Globus pallidus (tissue), 1 donor: Measurements from ENCODE around the gene NELL1.

Experiments
- DNase-seq: peaks from one replicate; pipeline ENCODE4 v3.0.0-alpha.2; 2015; ENCODE audit warnings: low spot score

The NELL1 gene

DNA sequence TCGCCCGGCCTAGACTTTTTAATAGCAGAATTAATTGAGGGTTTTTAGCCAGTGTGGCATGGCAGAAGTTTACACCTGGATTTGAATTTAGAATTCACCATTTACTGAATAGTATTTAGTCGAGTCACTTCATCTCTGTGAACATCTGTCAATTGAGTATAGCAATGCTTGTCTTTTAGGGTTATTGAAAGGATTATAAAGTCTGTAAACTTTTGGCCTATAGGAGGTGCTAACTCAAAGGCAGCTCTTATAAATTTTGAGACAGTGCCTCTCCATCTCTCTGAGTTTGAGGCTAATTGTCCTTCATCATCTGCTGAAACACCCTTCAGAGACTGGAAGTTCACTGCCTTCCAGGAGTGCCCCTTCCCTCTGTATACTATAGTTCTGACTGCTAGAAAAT is 205.0 kb downstream of the NELL1 start:
- DNase-seq: no peak

DNA sequence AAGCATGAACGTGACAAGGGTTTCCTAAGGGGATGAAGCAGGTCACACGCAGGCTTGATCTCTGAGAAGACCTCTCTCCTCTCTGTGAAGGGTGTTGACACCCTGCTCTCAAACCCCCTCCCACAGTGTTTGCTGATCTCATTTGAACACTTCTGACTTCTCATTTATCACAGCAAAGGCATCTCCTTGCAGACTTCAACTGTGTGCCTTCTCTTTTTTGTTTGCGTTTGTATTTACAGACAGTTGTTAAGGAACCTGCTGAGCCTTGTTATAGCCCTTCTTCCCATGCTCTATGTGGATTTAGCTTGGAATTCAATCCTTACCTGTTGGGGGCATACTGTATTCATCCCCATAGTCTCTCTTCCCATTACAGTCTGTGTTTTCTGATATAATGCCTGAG is 206.5 kb downstream of the NELL1 start:
- DNase-seq: no peak

DNA sequence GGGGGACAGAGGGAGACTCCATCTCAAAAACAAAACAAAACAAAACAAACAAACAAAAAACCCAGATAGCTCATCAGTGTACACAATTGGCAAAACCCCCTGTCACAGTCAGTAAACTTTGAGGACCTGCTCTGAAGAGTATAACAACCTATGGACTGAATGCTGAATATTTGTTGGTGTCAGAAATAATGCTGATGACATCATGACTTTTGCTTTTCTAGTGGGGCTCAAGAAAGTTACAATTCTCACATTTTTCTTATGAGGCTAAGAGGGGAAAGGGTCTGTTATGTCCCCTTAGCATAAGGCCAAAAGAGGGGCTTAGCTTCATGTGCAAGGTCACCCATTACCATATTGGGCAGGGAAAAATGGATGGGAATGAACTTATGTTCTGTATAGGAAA is 207.4 kb downstream of the NELL1 start:
- DNase-seq: no peak

DNA sequence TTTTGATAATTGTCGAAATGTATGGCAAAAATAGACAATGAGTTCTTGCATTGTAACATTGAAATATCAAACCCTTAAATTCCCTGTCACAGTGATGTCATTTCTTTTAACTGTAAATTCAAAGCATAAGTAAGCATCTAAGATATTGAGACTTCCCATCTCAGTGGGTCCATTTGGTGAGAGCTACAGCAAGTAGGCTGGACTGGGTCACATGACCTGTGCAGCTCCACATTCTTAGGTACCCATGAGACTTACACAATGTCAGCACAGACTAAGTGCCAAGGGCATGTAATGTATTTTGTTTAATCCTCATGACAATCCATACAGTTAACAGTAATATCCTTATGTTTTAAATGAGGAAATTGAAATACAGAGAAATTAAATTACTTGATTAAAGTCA is 210.7 kb downstream of the NELL1 start:
- no peak for DNase-seq

DNA sequence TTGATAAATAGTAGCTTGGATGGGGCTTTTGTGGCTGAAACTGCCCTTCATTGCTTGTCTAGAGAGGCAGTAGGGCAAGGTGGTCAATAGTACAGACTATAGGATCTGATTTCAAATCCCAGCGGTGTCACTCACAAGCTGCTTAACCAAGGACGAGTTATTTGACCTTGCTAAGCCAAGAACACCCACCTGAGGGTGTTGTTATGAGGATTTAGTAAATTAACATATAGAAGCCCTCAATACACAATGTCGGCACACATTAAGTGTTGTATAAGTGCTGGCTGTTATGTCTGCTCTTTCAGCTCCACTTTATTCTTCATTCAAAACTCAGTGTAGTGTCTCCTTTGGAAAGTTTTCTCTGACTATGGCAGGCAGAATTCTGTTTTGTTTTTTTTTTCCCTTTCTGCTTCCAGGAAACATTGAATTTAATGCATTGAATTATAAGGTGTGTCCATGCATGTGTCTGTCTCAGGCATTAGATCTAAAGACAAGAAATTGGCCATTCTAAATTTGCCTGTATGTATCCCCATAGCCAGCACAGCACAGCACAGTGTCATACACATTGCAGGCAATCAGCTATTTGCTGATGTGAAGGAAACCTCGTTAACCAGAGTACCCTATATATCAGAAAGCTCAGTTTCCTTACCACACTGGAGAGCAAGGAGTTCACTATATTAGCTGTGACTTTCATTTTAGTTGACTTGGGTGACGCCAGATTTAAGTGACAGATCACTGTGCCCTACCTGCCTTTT is 212.1 kb downstream of the NELL1 start:
- no peak for DNase-seq

DNA sequence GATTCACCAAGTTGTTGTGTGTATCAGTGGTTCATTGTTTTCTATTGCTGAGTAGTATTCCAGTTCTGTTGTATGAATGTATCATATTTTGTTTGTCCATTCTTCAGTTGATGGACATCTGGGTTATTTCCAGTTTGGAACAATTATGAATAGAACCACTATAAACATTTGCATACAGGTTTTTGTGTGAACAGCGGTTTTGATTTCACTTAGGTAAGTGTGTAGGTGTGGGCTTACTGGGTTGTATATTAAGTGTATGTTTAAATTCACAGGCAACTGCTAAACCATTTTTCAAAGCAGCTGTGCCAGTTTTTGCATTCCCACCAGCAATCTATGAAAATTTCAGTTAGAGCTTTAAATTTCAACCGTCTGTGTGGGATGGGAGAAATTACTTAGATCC is 217.8 kb downstream of the NELL1 start:
- DNase-seq: no peak

DNA sequence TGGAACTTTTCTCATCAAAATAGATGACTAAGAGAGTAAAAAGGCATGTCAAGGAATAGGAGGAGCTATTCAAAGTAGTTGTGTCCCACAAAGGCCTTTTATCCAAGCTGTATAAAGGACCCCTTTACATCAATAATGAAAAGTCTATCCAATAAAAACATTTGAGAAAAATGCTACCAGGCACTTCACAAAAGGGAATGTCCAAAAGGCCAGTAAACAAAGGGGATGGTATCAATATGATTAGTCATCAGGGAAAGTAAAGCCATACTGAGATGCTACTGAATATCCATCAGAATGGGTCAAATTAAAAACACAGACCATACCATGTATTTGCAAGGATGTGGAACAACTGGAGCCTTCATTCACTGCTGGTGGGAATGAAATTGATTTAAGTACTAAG is 224.9 kb downstream of the NELL1 start:
- no peak for DNase-seq

DNA sequence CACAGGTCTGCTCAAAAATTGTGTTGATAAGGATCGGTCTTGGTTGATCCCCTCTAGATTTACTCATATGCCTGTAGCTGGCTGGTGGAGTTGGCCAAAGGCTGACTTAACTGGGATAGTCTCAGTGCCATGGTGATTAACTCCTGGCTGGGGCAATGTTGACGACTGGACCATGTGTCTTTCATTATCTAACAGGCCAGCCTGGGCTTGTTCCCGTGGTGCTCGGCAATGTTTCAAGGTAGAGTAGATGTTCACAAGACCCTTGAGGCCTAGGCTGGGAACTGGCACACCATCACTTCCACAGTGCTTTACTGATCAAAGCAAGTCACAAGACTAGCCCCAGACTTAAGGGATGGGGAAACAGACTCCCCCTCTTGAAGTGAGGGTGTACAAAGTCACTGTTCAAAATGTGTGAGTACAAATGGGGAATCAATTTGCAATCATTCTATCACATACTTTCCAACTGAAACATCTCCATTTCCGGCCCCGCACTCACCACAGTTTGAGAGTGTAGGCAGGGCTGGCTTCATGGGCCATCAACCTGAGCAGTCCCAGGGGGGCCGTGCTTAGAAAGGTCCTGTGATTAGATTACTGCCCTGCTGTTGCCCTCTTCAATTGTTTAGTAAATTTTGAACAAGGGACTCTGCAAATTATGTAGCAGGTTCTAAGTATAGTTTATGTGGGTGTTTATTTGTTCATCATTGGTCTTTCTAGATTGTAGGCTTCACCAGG is 240.8 kb downstream of the NELL1 start:
- no peak for DNase-seq

DNA sequence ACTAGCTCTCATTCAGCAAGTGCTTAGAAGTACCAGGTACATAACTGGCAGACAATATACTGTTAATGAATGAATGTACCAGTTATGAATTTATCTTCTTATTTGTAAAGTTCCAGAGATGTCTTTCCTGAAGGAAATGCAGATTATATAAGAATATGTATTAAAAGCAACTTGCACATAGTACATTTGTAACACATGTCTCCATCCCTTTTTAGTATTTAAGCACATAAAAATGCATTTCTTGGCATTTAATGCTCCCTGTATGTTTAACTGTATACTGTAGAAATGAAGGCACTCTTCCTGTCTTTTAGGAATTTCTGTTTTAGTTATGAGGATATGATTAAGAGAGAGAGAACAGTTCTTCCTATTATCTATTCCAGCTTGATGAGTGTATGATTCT is 241.3 kb downstream of the NELL1 start:
- DNase-seq: no peak

DNA sequence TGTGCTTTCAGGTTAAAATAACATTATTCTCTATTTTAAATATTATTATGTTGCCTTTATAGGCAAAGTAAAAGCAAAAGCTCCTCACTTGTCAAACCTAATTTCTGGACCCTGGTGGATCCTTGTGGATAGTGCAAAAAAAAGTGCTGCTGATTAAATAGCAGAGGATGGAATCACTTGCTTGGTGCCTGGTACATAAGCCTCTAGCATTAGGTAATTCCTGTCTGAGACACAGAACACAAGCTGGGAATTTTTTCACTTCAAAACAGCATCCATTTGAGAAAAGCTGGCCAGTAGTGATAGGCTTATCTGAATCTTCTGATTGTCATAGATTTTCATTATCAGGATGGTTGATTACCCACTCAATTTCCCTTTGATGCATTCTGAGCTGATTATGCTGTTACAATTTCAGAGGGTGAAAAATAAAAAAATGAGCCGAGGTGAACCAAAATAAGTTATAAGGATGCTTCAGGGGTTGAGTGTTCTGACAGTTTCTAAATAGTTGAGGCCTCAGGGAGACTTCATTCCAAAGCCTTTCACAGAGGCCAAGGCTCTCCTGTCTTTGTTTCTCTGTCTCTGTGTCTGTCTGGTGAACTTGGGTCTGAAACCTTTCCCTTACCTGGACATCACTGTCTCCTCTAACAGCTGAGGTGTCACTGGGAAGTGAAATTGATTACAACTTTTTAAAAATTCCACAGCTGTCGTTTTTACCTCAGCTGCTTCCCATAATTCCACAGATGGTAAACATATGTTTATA is 242.9 kb downstream of the NELL1 start:
- no peak for DNase-seq

DNA sequence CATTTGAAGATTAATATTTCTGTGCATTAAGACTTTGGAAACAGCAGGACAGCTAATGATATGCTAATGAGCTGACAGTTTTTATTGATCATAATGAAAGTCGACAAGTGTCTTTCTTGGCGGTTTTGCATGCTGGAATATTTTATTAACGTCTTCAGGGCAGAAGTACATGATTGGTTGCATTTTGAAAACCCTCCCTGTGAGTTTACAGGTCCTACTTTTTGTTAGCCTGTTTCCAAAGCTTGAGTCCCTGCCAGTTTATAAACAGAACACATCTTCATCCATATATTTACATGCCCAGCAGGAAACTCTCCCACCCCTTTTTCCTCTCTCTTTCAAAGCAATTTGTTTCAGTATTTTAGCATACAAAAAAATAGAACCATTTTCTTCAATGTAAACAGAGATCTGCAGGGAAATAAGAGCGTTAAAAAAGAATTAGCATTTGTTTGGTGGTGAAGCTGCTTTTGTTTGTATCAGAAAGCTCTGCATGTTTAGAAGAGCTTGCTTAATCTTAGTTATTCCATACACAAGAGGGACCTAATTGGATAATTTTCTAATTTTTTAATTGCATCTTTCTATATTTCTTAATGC is 243.6 kb downstream of the NELL1 start:
- DNase-seq: no peak

DNA sequence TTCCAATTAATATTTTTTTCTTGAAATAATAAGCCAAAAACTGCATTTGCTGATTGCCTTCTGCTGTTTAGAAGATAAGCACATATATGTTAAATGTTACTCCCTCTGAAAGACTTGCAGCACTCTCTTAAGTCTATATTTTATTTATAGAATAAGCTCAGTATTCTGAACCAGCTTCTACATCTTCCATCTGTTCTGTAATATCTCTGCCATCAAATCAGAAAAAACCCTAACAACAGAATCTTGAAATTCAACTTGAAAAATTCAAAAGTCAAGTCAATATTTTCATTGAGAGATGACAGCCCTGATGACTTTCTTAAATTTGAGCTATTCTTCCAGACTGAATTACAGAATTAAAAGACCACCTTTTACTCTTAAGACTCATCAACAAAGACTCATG is 247.9 kb downstream of the NELL1 start:
- DNase-seq: no peak

DNA sequence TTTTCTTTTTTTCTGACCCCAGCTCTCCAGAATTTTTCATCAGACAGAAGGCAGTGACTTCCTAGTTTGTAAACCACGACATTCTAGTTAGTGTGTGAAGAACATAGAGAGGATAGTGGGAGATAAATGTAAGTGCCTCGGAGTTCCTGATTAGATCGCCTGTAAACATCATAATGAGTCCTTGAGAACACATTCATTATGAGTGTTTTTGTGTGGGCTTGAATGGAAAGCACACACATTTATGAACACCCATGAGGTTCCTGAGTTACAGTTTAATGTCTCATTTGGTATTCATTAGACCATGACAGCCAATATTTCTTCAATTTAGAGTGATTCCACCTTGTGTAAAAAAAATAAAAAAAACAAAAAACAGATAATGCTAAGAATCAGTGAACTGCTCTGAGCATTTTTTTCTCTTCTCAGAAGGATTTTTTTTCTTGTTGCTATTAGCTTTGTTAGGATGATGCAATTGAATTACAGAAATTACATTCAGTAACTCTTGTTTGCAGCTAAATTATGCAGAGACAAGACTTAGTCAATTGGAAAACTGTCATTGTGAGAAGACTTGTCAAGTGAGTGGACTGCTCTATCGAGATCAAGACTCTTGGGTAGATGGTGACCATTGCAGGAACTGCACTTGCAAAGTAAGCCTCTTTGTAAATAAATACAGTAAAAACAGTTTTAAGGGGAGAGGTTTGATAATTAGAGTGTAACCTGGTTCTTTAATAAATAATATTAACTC is 257.6 kb downstream of the NELL1 start:
- no peak for DNase-seq

DNA sequence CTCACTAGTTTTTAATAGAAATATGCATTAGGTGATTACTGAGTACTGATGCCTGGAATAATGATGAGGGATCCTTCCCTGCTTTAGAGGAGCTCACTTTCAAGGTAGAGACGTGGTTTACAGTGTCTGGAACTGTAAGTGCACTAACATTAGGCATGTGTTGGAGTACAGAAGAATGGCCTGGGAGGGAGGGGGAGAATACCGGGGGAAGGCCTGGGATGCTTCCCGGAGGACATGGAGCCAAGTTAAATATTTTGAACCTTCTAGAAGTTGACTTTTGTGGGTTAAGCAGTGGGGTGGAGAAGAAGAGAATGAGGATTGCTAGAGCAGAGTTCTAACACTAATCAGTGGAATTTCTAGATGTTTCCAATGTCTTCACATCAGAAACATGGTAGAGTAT is 261.6 kb downstream of the NELL1 start:
- no peak for DNase-seq

DNA sequence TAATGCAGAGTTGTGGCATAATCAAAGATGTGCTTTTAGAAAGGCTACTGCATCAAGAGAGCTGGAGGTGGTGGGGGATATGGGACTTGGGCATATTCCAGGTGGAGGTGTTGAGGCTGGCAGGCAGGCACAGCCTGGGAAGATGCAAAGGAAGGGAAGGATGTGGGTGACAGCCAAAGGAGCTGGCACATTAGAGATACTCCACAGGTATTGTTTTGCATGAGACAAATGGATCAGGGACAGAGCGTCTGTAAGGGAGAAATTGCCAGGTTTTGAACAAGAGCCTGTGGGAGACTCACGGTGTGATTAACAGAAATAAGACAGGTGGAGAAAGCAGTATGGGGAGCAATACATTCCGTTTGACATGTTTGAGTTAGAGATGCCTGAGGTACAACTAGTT is 263.7 kb downstream of the NELL1 start:
- DNase-seq: no peak

DNA sequence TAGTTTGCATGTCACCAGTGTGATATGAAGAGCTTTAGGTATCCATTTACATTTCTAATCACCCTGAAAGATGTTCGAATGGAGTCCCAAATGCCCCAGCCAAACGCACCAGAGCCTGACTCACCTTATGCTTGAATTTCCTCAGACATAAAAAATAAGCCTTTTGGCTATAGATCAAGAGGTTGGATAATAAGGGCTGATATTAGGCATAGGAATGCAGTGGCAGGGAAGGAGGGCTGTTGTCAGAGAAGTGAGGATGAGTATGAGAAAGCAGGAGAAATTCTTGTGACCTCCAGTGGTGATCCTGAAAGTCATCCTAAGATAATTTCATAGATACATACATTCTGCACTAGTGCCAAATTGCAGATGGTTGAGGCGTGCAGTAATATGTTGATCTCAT is 264.6 kb downstream of the NELL1 start:
- no peak for DNase-seq

DNA sequence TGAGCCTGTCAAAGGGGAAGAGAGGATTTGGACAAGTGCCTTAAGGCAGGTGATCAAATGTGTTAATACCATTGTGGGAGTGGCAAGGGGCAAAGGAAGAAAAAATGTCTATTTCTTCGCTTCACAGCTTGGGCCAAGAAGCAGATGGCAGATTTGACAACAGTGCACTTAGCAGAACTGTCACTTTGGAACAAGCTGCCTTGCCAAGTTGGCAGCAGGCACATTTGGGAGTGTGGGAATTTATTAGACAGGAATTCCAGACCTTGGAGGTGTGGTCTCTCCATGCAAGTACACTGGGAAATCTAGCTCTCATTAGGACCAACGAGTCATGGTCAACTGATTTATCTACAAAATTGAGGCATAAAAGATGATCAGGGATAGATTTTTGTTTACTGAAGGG is 265.1 kb downstream of the NELL1 start:
- DNase-seq: no peak

DNA sequence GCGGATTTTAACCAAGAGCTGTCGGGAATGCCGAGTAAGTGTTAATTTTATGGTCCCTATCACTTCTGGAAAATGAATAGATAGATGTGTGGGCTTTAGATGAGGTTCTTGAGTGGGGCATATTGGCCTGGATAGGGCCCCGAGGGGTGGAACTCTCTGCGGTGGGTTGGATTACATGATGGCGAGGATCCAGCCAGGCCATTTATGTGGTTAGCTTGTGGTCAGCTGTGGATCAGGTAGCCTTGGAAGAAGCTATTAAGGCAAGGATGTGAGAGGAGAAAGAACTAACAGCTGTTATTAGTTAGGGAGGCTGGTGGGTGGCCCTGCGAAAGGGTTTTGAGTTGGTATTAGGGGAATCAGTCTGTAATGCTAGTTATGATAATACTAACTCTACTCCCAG is 268.4 kb downstream of the NELL1 start:
- no peak for DNase-seq

DNA sequence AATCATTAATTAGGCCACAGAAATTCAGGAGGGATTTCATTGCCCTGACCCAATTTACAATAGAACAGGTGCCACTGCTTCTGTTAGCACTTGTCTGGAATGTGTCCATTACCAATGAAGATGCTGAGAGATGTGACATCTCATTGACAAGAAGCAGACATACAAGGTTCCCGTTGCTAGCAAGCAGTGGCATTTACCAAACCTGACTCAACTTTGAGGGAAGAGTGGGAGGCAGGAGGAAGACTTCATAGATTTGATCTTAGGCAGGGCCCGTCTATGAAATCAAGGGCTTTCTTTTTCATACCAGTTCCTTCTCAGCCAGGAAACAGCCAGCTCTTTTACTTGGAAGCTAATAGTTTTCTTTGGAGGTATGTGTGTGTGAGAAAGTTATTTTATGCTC is 280.2 kb downstream of the NELL1 start:
- DNase-seq: no peak

DNA sequence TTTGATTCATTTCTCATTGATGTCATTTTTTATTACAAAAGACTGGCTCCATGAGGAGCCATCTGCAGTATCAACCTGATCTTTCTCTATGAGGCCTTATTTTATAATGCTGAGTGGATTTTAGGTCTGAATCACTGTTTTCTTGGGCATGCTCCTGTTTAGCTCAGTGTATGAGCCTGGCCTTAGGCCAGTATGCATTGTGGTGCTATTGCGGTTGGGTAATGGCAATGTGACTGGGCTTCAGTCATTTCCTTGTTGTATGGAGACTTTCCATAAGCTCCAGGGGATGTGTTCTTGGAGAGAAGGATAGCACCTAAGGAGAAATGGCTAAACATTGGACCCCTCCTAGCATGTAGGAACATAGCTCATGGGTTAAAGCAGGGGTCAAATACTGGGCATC is 293.2 kb downstream of the NELL1 start:
- no peak for DNase-seq

DNA sequence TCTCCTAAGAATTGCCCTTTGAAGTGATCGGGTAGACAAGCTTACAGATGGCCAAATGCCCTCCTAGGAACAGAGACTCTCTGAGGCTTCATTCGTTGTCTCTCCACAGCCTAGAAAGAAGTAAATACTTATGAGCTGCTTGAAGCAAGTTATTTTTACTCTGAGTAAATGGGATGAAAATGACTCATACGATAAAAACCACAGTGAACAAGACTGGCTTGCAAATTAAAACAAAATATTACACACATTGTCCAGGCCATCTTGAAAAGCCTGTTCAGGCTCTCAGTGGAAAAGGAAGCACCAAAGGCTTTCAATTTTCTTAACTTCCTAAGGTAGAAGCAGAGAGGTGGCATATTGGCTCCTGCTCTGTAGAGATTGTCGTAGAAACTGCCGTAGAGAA is 294.2 kb downstream of the NELL1 start:
- no peak for DNase-seq

DNA sequence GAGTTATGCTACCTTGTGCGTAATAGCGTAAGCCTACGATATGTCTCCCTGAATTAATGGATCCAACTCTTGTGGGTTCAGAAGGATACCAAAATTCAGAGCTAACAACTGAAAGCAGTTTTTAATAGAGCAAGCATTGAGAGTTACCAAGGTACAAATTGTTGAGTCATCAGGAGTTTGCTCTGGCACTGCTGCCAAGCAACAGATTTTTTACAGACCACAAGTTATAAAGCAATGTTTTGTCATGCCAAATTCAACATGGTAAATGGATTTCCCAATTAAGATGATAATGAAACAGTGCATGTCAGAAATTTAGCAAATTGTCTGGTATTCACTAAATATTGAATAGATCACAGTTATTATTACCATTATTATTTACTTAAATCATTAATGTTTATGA is 295.6 kb downstream of the NELL1 start:
- no peak for DNase-seq
